Vagina (tissue), 2 donors: Measurements from ENCODE around the gene HMX2.

Experiments
- CTCF ChIP-seq, 3 experiments: fragments of 450-650 bp in 2 of 3; fragments of 200-600 bp in 1 of 3; sonication (generic) in 1 of 3; IDR thresholded peaks; one replicate each; pipeline ENCODE4 v1.5.1; 2017 to 2019; ENCODE audit warnings: antibody characterized with exemption in 3 of 3, mild to moderate bottlenecking in 2 of 3, moderate library complexity in 2 of 3
- POLR2A ChIP-seq, 2 donors: fragments of 450-650 bp; IDR thresholded peaks; one replicate each; pipeline ENCODE4 v1.6.1; 2017; ENCODE audit warnings: antibody characterized with exemption in 2 of 2, mild to moderate bottlenecking in 2 of 2, moderate library complexity in 2 of 2

- no peak for TF ChIP-seq POLR2A (IDR thresholded peaks at IDR 0.05)
- TF ChIP-seq CTCF (IDR thresholded peaks at IDR 0.05), result no peak
Measured at GRCh38 chr10:123139521-123140163, 8.3 kb upstream of the HMX2 start.
